Ovary (tissue), 9 donors: ENCODE data around the gene HAUS8. TPM values are rescaled to one million over a fixed set of nuclear protein-coding genes. Genes with fewer than 3 reads are reported as not detected.

Experiments used
- DNase-seq, 5 donors: peaks; one replicate each; pipeline ENCODE4 v3.0.0-alpha.2; 2019 to 2020
- H3K27ac ChIP-seq, 2 donors: fragments of 200-600 bp; one replicate each; pipeline versions ENCODE4 v1.5.1 to v1.8.0; 2019 to 2022
- H3K27me3 ChIP-seq: fragments of 200-600 bp; one replicate; pipeline ENCODE4 v1.8.0; 2022
- H3K36me3 ChIP-seq: fragments of 200-600 bp; sonication (generic); one replicate; pipeline ENCODE4 v1.5.1; 2019
- H3K4me1 ChIP-seq: one replicate; pipeline ENCODE4 v1.8.1; 2013; ENCODE audit warnings: mild to moderate bottlenecking, moderate library complexity; ENCODE audit not compliant: insufficient read depth
- H3K4me3 ChIP-seq: fragments of 200-600 bp; sonication (generic); one replicate; pipeline ENCODE4 v1.5.1; 2017
- H3K9me3 ChIP-seq, 2 donors: fragments of 200-600 bp in 1 of 2; sonication (generic) in 1 of 2; one replicate each; pipeline versions ENCODE4 v1.5.1 to v1.8.1; 2013 to 2019; ENCODE audit warnings: mild to moderate bottlenecking in 1 of 2, moderate library complexity in 1 of 2
- CTCF ChIP-seq, 3 donors: fragments of 450-650 bp in 2 of 3; fragments of 200-600 bp in 1 of 3; IDR thresholded peaks; one replicate each; pipeline versions ENCODE4 v1.5.1 to v1.8.0; 2016 to 2022; ENCODE audit warnings: antibody characterized with exemption in 3 of 3, mild to moderate bottlenecking in 1 of 3
- EP300 ChIP-seq: sonication (generic); formaldehyde crosslinking; IDR thresholded peaks from one replicate; pipeline ENCODE4 v1.6.1; 2017; ENCODE audit warnings: antibody characterized with exemption
- POLR2A ChIP-seq: fragments of 450-650 bp; IDR thresholded peaks from one replicate; pipeline ENCODE4 v1.6.1; 2017; ENCODE audit warnings: antibody characterized with exemption, mild to moderate bottlenecking, moderate library complexity
- WGBS, 3 donors: extraction: QIAGEN DNeasy Blood & Tissue Kit in 1 of 3; methylation state at CpG; one replicate each; pipeline versions ENCODE4 v1.1.5 to v1.1.7; 2013 to 2017; 5-methylcytosine and 5-hydroxymethylcytosine counted together
- intact Hi-C, 4 donors: fragments of 100-400 bp; cut with DNase I; formaldehyde crosslinking; loops; one replicate each; pipeline versions ENCODE4 v1.11.0 to v1.15.1; 2022 to 2023
- polyA plus RNA-seq, 2 donors: library from polyadenylated mRNA; stranded (reverse); fragments of 200-250 nt in 1 of 2; fragments of 350-450 nt in 1 of 2; fragmentation: Illumina TruSeq in 1 of 2; extraction: RNeasy Lipid Tissue Mini Kit (QIAGEN cat#74804) in 1 of 2; gene quantifications; one replicate each; pipeline ENCODE4 v1.2.3, GENCODE V29; 2013 to 2014
- total RNA-seq, 7 donors: library from RNA; depleted of rRNA in 2 of 7; stranded (reverse); fragments of >200 nt in 2 of 7; fragmentation: NEBNext Ultra II Directional in 3 of 7; extraction: Animal tissue kit (Norgen Biotek cat#: 25700) in 3 of 7; gene quantifications; one replicate each; pipeline versions ENCODE4 v1.1.0 to v1.2.4, GENCODE V29; 2016 to 2023
- donor health status: DM: no; HTN: no; CAD: no; lungs with moderate emphysema.
- donor health status: DM: no; HTN: no; CAD: no.
- donor health status: Bipolar disorder and iron deficiency.
- donor health status: DM: yes; HTN: yes; CAD: no.
- donor health status: DM: no; HTN: no; CAD: no.
- donor health status: DM: yes; HTN: yes; CAD: no.

HAUS8 gene
- total and polyA plus RNA-seq, 9 donors, result 4.1 to 7.2 (median 5.5) TPM

GRCh38 chr19:17063428-17063827 is 11.8 kb downstream of the HAUS8 start:
- intact Hi-C loops, result no loop called here
- H3K36me3 ChIP-seq, result no peaks in the 10 kb centered on the region

GRCh38 chr19:17061691-17062090 is 13.6 kb downstream of the HAUS8 start:
- H3K9me3 ChIP-seq, result peaks cover 0 to 8% of the 10 kb centered on the region in 2 donors
- H3K4me1 ChIP-seq, result no peaks in the 10 kb centered on the region
- H3K4me3 ChIP-seq, result no peak overlapping the region
- intact Hi-C loops, result no loop called here
- no peak overlapping the region for H3K27ac ChIP-seq
- H3K36me3 ChIP-seq, result no peaks in the 10 kb centered on the region
- WGBS, 3 donors, result 88 to 96% (median 93%) methylated on average over 7 of the region's 7 CpGs
- TF ChIP-seq POLR2A, result no peak
- TF ChIP-seq CTCF (IDR thresholded peaks at IDR 0.05), result no peak
- TF ChIP-seq EP300, result no peak
- no peaks in the 10 kb centered on the region for H3K27me3 ChIP-seq
- DNase-seq, result no peak

More at GRCh38 chr19:17063428-17063827, 11.8 kb downstream of the HAUS8 start:
- Histone ChIP-seq H3K27me3 (no peaks in the 10 kb centered on the region), H3K9me3 (peaks cover 0 to 2% of the 10 kb centered on the region in 2 donors), H3K27ac (no peak overlapping the region), H3K4me1 (no peaks in the 10 kb centered on the region), H3K4me3 (no peak overlapping the region)
- WGBS, 3 donors, result 80 to 94% (median 88%) methylated on average over 2 of the region's 2 CpGs
- DNase-seq, result no peak
- TF ChIP-seq POLR2A (no peak), EP300 (no peak), CTCF (IDR thresholded peaks at IDR 0.05) (no peak)

- Histone ChIP-seq H3K27me3 (no peaks in the 10 kb centered on the region), H3K9me3 (peaks cover 0 to 8% of the 10 kb centered on the region in 2 donors), H3K36me3 (no peaks in the 10 kb centered on the region), H3K4me1 (no peaks in the 10 kb centered on the region), H3K4me3 (no peak overlapping the region), H3K27ac (no peak overlapping the region)
- WGBS, 3 donors, result 96 to 97% (median 96%) methylated on average over 3 of the region's 3 CpGs
- intact Hi-C loops, result no loop called here
- DNase-seq, result no peak
- TF ChIP-seq POLR2A (no peak), EP300 (no peak), CTCF (IDR thresholded peaks at IDR 0.05) (no peak)
These were observed 14.0 kb downstream of the HAUS8 start for GRCh38 chr19:17061205-17061604.

- Histone ChIP-seq H3K27ac (no peak overlapping the region), H3K9me3 (peaks cover 0 to 8% of the 10 kb centered on the region in 2 donors), H3K4me3 (no peak overlapping the region), H3K27me3 (no peaks in the 10 kb centered on the region), H3K4me1 (no peaks in the 10 kb centered on the region), H3K36me3 (no peaks in the 10 kb centered on the region)
- TF ChIP-seq EP300 (no peak), CTCF (IDR thresholded peaks at IDR 0.05) (no peak), POLR2A (no peak)
- WGBS, 3 donors, result 93 to 96% (median 95%) methylated on average over 3 of the region's 3 CpGs
- intact Hi-C loops, result no loop called here
- no peak for DNase-seq
These were observed 14.4 kb downstream of the HAUS8 start for GRCh38 chr19:17060802-17061201.
